ENCODE measurements around the gene UROS. TPM values are rescaled to one million over a fixed set of nuclear protein-coding genes. Genes with fewer than 3 reads are reported as not detected.

Gene UROS
- total RNA-seq, 6 donors from 2014 or later = 26.3 to 48.0 (median 37.2) TPM

- DNase-seq (no peak), ATAC-seq (ENCODE audit: low FRiP score in 2 of 2) (no peak)
- Histone ChIP-seq H3K27me3 (no peaks in the 10 kb centered on the region), H3K9me3 (no peaks in the 10 kb centered on the region), H3K4me3 (no peak overlapping the region), H3K4me1 (no peaks in the 10 kb centered on the region), H3K36me3 (peaks cover 6 to 71% (median 41%) of the 10 kb centered on the region in 4 donors), H3K27ac (no peak overlapping the region)
- WGBS, 2 donors = 86 to 91% methylated on average over 8 to 14 of the region's 14 CpGs
- no peak for TF ChIP-seq POLR2A (IDR thresholded peaks at IDR 0.05)
- TF ChIP-seq POLR2AphosphoS5 (IDR thresholded peaks at IDR 0.05) = no peak
- no peak for TF ChIP-seq EP300 (IDR thresholded peaks at IDR 0.05)
- no peak for TF ChIP-seq CTCF (IDR thresholded peaks at IDR 0.05)
Observed at GRCh38 chr10:125792342-125793300, 30.4 kb downstream of the UROS start.

- H3K27me3 ChIP-seq = no peaks in the 10 kb centered on the region
- peaks cover 6 to 46% (median 22%) of the 10 kb centered on the region in 4 donors for H3K36me3 ChIP-seq
- no peak overlapping the region for H3K27ac ChIP-seq
- WGBS, 2 donors = 76 to 88% methylated on average over 12 to 13 of the region's 17 CpGs
- ATAC-seq (ENCODE audit: low FRiP score in 2 of 2) (peak in 1 of 2 donors; percentile 6), DNase-seq (peak in 1 of 2 donors; percentile 80)
- no peaks in the 10 kb centered on the region for H3K4me1 ChIP-seq
- no peaks in the 10 kb centered on the region for H3K9me3 ChIP-seq
- no peak for TF ChIP-seq POLR2A (IDR thresholded peaks at IDR 0.05)
- no peak for TF ChIP-seq POLR2AphosphoS5 (IDR thresholded peaks at IDR 0.05)
- no peak for TF ChIP-seq EP300 (IDR thresholded peaks at IDR 0.05)
- no peak for TF ChIP-seq CTCF (IDR thresholded peaks at IDR 0.05)
- no peak overlapping the region for H3K4me3 ChIP-seq
Observed at GRCh38 chr10:125788156-125789034, 34.7 kb downstream of the UROS start.

GRCh38 chr10:125785791-125786190, 37.3 kb downstream of the UROS start:
- DNase-seq (no peak), ATAC-seq (ENCODE audit: low FRiP score in 2 of 2) (no peak)
- WGBS, 2 donors = 72 to 84% methylated on average over 4 to 9 of the region's 9 CpGs
- no peak for TF ChIP-seq POLR2AphosphoS5 (IDR thresholded peaks at IDR 0.05)
- no peak for TF ChIP-seq EP300 (IDR thresholded peaks at IDR 0.05)
- no peak for TF ChIP-seq CTCF (IDR thresholded peaks at IDR 0.05)
- no peak for TF ChIP-seq POLR2A (IDR thresholded peaks at IDR 0.05)
- H3K4me1 ChIP-seq = no peaks in the 10 kb centered on the region
- no peak overlapping the region for H3K4me3 ChIP-seq
- H3K27ac ChIP-seq = no peak overlapping the region
- peaks cover 0 to 24% (median 7%) of the 10 kb centered on the region in 4 donors for H3K36me3 ChIP-seq
- no peaks in the 10 kb centered on the region for H3K9me3 ChIP-seq
- H3K27me3 ChIP-seq = no peaks in the 10 kb centered on the region

GRCh38 chr10:125783957-125784356, 39.1 kb downstream of the UROS start:
- 70 to 73% methylated on average over 6 of the region's 6 CpGs for WGBS, 2 donors

More at GRCh38 chr10:125783957-125784356, 39.1 kb downstream of the UROS start:
- H3K9me3 ChIP-seq = no peaks in the 10 kb centered on the region
- no peak overlapping the region for H3K27ac ChIP-seq
- H3K36me3 ChIP-seq = peaks cover 0 to 17% (median 3%) of the 10 kb centered on the region in 4 donors
- no peak for ATAC-seq (ENCODE audit: low FRiP score in 2 of 2)
- no peaks in the 10 kb centered on the region for H3K4me1 ChIP-seq
- no peak overlapping the region for H3K4me3 ChIP-seq
- no peak for DNase-seq
- TF ChIP-seq CTCF (IDR thresholded peaks at IDR 0.05) = no peak
- no peak for TF ChIP-seq EP300 (IDR thresholded peaks at IDR 0.05)
- TF ChIP-seq POLR2A (IDR thresholded peaks at IDR 0.05) = no peak
- no peak for TF ChIP-seq POLR2AphosphoS5 (IDR thresholded peaks at IDR 0.05)
- no peaks in the 10 kb centered on the region for H3K27me3 ChIP-seq

All from upper lobe of left lung (tissue), 6 donors.